Measurements from ENCODE around the gene TMEM200A.

TMEM200A gene

DNA sequence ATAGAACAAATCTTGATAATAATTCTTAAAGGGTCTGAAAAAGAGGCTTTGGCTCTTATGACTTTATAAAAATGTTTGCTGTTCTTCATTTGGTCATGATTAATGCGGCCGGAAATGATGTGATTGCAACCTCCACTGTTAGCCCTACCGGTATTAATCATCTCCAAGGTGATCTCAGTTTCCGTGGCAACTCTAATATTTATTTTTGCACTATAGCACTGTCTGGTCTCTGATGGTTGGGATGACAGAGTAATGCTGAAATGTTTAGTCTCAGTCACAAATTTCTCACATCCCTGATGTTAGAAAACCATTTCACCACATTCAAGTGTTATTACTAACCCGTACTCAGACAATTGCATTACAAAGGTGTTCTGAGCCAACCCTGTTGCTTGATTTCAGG lies 87.4 kb downstream of the TMEM200A start:
- TF ChIP-seq, protein P1, sequence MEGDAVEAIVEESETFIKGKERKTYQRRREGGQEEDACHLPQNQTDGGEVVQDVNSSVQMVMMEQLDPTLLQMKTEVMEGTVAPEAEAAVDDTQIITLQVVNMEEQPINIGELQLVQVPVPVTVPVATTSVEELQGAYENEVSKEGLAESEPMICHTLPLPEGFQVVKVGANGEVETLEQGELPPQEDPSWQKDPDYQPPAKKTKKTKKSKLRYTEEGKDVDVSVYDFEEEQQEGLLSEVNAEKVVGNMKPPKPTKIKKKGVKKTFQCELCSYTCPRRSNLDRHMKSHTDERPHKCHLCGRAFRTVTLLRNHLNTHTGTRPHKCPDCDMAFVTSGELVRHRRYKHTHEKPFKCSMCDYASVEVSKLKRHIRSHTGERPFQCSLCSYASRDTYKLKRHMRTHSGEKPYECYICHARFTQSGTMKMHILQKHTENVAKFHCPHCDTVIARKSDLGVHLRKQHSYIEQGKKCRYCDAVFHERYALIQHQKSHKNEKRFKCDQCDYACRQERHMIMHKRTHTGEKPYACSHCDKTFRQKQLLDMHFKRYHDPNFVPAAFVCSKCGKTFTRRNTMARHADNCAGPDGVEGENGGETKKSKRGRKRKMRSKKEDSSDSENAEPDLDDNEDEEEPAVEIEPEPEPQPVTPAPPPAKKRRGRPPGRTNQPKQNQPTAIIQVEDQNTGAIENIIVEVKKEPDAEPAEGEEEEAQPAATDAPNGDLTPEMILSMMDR (IDR thresholded peaks at IDR 0.05; ENCODE audit: poor library complexity, severe bottlenecking): no peak
- Histone ChIP-seq H3K27ac (ENCODE audit: poor library complexity, severe bottlenecking) (no peak overlapping the region), H3K27me3 (ENCODE audit: insufficient read depth, poor library complexity, severe bottlenecking) (no peaks in the 10 kb centered on the region), H3K36me3 (ENCODE audit: low read depth) (no peaks in the 10 kb centered on the region), H3K4me1 (ENCODE audit: insufficient read depth, poor library complexity, severe bottlenecking) (peaks cover 4% of the 10 kb centered on the region), H3K9me3 (ENCODE audit: severe bottlenecking) (no peaks in the 10 kb centered on the region), H3K4me3 (ENCODE audit: severe bottlenecking) (no peak overlapping the region)
- DNase-seq (ENCODE audit: low spot score): no peak
- peak; percentile 63; the same call in 2 of the 3 replicates for ATAC-seq (ENCODE audit: low read depth)

- Histone ChIP-seq H3K4me1 (ENCODE audit: insufficient read depth, poor library complexity, severe bottlenecking) (peaks cover 4% of the 10 kb centered on the region), H3K27me3 (ENCODE audit: insufficient read depth, poor library complexity, severe bottlenecking) (no peaks in the 10 kb centered on the region), H3K9me3 (ENCODE audit: severe bottlenecking) (no peaks in the 10 kb centered on the region), H3K4me3 (ENCODE audit: severe bottlenecking) (no peak overlapping the region), H3K36me3 (ENCODE audit: low read depth) (no peaks in the 10 kb centered on the region), H3K27ac (ENCODE audit: poor library complexity, severe bottlenecking) (no peak overlapping the region)
- DNase-seq (ENCODE audit: low spot score) (no peak), ATAC-seq (ENCODE audit: low read depth) (peak; percentile 31; the same call in 1 of the 3 replicates)
- TF ChIP-seq, protein P1 (IDR thresholded peaks at IDR 0.05; ENCODE audit: poor library complexity, severe bottlenecking): no peak
Observed at GRCh38 chr6:130457605-130458004, 91.8 kb downstream of the TMEM200A start.

DNA sequence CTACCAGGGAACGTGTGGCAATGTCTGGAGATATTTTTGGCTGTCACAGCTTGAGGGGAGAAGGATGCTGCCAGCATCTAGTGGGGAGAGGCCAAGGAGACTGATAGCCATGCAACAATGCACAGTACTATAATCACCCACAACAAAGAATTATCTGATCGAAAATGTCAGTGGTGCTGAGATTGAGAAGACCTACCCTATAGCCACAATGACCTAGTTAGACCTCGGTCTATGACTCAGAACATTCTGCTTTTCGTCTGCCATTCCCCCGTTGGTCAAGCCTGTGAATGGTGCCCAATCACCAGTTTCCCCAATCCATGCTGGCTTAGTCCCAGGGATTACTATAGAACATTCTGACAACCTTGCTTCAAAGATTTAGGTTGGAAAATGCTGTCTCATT lies 93.5 kb downstream of the TMEM200A start:
- Histone ChIP-seq H3K4me3 (ENCODE audit: severe bottlenecking) (no peak overlapping the region), H3K27me3 (ENCODE audit: insufficient read depth, poor library complexity, severe bottlenecking) (no peaks in the 10 kb centered on the region), H3K4me1 (ENCODE audit: insufficient read depth, poor library complexity, severe bottlenecking) (no peaks in the 10 kb centered on the region), H3K27ac (ENCODE audit: poor library complexity, severe bottlenecking) (no peak overlapping the region), H3K9me3 (ENCODE audit: severe bottlenecking) (no peaks in the 10 kb centered on the region), H3K36me3 (ENCODE audit: low read depth) (no peaks in the 10 kb centered on the region)
- no peak for DNase-seq (ENCODE audit: low spot score)
- TF ChIP-seq, protein P1 (IDR thresholded peaks at IDR 0.05; ENCODE audit: poor library complexity, severe bottlenecking): no peak
- no peak for ATAC-seq (ENCODE audit: low read depth)

- Histone ChIP-seq H3K36me3 (ENCODE audit: low read depth) (no peaks in the 10 kb centered on the region), H3K4me1 (ENCODE audit: insufficient read depth, poor library complexity, severe bottlenecking) (no peaks in the 10 kb centered on the region), H3K9me3 (ENCODE audit: severe bottlenecking) (no peaks in the 10 kb centered on the region), H3K27me3 (ENCODE audit: insufficient read depth, poor library complexity, severe bottlenecking) (no peaks in the 10 kb centered on the region), H3K27ac (ENCODE audit: poor library complexity, severe bottlenecking) (no peak overlapping the region), H3K4me3 (ENCODE audit: severe bottlenecking) (no peak overlapping the region)
- TF ChIP-seq, protein P1 (IDR thresholded peaks at IDR 0.05; ENCODE audit: poor library complexity, severe bottlenecking): no peak
- no peak for ATAC-seq (ENCODE audit: low read depth)
- DNase-seq (ENCODE audit: low spot score): no peak
Observed at GRCh38 chr6:130460934-130461333, 95.1 kb downstream of the TMEM200A start.

GRCh38 chr6:130466052-130466747 lies 100.4 kb downstream of the TMEM200A start:
- no peaks in the 10 kb centered on the region for H3K9me3 ChIP-seq (ENCODE audit: severe bottlenecking)
- no peak for DNase-seq (ENCODE audit: low spot score)

More at GRCh38 chr6:130466052-130466747, 100.4 kb downstream of the TMEM200A start:
- Histone ChIP-seq H3K36me3 (ENCODE audit: low read depth) (no peaks in the 10 kb centered on the region), H3K27me3 (ENCODE audit: insufficient read depth, poor library complexity, severe bottlenecking) (no peaks in the 10 kb centered on the region), H3K4me3 (ENCODE audit: severe bottlenecking) (no peak overlapping the region), H3K4me1 (ENCODE audit: insufficient read depth, poor library complexity, severe bottlenecking) (no peaks in the 10 kb centered on the region), H3K27ac (ENCODE audit: poor library complexity, severe bottlenecking) (no peak overlapping the region)
- ATAC-seq (ENCODE audit: low read depth): no peak
- TF ChIP-seq, protein P1 (IDR thresholded peaks at IDR 0.05; ENCODE audit: poor library complexity, severe bottlenecking): no peak
